ENCODE measurements around the gene OMP. TPM values are rescaled to one million over a fixed set of nuclear protein-coding genes. Genes with fewer than 3 reads are reported as not detected.

OMP gene
- total and polyA plus RNA-seq, 2 experiments from 2014 or later, result not detected

GRCh38 chr11:77118971-77119370 is 16.3 kb downstream of the OMP start:
- no peaks in the 10 kb centered on the region for H3K9me3 ChIP-seq (ENCODE audit: low read depth)
- WGBS (ENCODE audit: low lambda C conversion rate, missing lambda C conversion rate), result 93% methylated on average over 12 of the region's 12 CpGs

GRCh38 chr11:77119531-77119936 is 16.9 kb downstream of the OMP start:
- no peak overlapping the region for H3K27ac ChIP-seq
- no peaks in the 10 kb centered on the region for H3K36me3 ChIP-seq (replicated peaks; ENCODE audit: insufficient read depth, low read depth)
- no peaks in the 10 kb centered on the region for H3K9me2 ChIP-seq (replicated peaks; ENCODE audit: insufficient read depth)
- no peaks in the 10 kb centered on the region for H3K79me2 ChIP-seq
- no peaks in the 10 kb centered on the region for H3K4me1 ChIP-seq (ENCODE audit: insufficient read depth)
- H3K27me3 ChIP-seq, result no peaks in the 10 kb centered on the region
- H3K9me3 ChIP-seq (ENCODE audit: low read depth), result no peaks in the 10 kb centered on the region
- H3K4me3 ChIP-seq, result no peak overlapping the region
- H2AFZ ChIP-seq, result no peak overlapping the region
- 97% methylated on average over 9 of the region's 9 CpGs for WGBS (ENCODE audit: low lambda C conversion rate, missing lambda C conversion rate)
- no peak for DNase-seq (ENCODE audit: low spot score)
- TF ChIP-seq EZH2phosphoT487 (IDR thresholded peaks at IDR 0.05; ENCODE audit: low read depth, severe bottlenecking, unreplicated experiment), result no peak
- TF ChIP-seq CTCF (IDR thresholded peaks at IDR 0.05; ENCODE audit: poor library complexity), result no peak
- no peak for TF ChIP-seq EZH2 (IDR thresholded peaks at IDR 0.05; ENCODE audit: borderline replicate concordance)
- no peak overlapping the region for H3K4me2 ChIP-seq
- H4K20me1 ChIP-seq (ENCODE audit: insufficient read depth, poor library complexity, severe bottlenecking), result no peaks in the 10 kb centered on the region

More at GRCh38 chr11:77118971-77119370, 16.3 kb downstream of the OMP start:
- H3K27ac ChIP-seq, result no peak overlapping the region
- DNase-seq (ENCODE audit: low spot score), result no peak
- no peaks in the 10 kb centered on the region for H3K9me2 ChIP-seq (replicated peaks; ENCODE audit: insufficient read depth)
- no peak for TF ChIP-seq EZH2 (IDR thresholded peaks at IDR 0.05; ENCODE audit: borderline replicate concordance)
- TF ChIP-seq CTCF (IDR thresholded peaks at IDR 0.05; ENCODE audit: poor library complexity), result no peak
- no peaks in the 10 kb centered on the region for H3K79me2 ChIP-seq
- no peaks in the 10 kb centered on the region for H3K27me3 ChIP-seq
- H3K4me3 ChIP-seq, result no peak overlapping the region
- no peak overlapping the region for H2AFZ ChIP-seq
- H4K20me1 ChIP-seq (ENCODE audit: insufficient read depth, poor library complexity, severe bottlenecking), result no peaks in the 10 kb centered on the region
- no peaks in the 10 kb centered on the region for H3K36me3 ChIP-seq (replicated peaks; ENCODE audit: insufficient read depth, low read depth)
- H3K4me2 ChIP-seq, result no peak overlapping the region
- H3K4me1 ChIP-seq (ENCODE audit: insufficient read depth), result no peaks in the 10 kb centered on the region

- Histone ChIP-seq H2AFZ (no peak overlapping the region), H3K36me3 (replicated peaks; ENCODE audit: insufficient read depth, low read depth) (no peaks in the 10 kb centered on the region), H3K9me2 (replicated peaks; ENCODE audit: insufficient read depth) (no peaks in the 10 kb centered on the region), H4K20me1 (ENCODE audit: insufficient read depth, poor library complexity, severe bottlenecking) (no peaks in the 10 kb centered on the region), H3K27me3 (no peaks in the 10 kb centered on the region), H3K4me1 (ENCODE audit: insufficient read depth) (no peaks in the 10 kb centered on the region), H3K27ac (no peak overlapping the region), H3K79me2 (no peaks in the 10 kb centered on the region), H3K4me2 (no peak overlapping the region), H3K4me3 (no peak overlapping the region), H3K9me3 (ENCODE audit: low read depth) (no peaks in the 10 kb centered on the region)
- no peak for DNase-seq (ENCODE audit: low spot score)
- TF ChIP-seq CTCF (IDR thresholded peaks at IDR 0.05; ENCODE audit: poor library complexity), result no peak
- TF ChIP-seq EZH2 (IDR thresholded peaks at IDR 0.05; ENCODE audit: borderline replicate concordance), result no peak
- no peak for TF ChIP-seq EZH2phosphoT487 (IDR thresholded peaks at IDR 0.05; ENCODE audit: low read depth, severe bottlenecking, unreplicated experiment)
- WGBS (ENCODE audit: low lambda C conversion rate, missing lambda C conversion rate), result 96% methylated on average over 16 of the region's 19 CpGs
Measured at GRCh38 chr11:77120571-77120970, 17.9 kb downstream of the OMP start.

GRCh38 chr11:77121096-77121640 is 18.5 kb downstream of the OMP start:
- H3K4me1 ChIP-seq (ENCODE audit: insufficient read depth), result no peaks in the 10 kb centered on the region
- 94% methylated on average over 10 of the region's 10 CpGs for WGBS (ENCODE audit: low lambda C conversion rate, missing lambda C conversion rate)
- H3K27me3 ChIP-seq, result no peaks in the 10 kb centered on the region
- H3K9me2 ChIP-seq (replicated peaks; ENCODE audit: insufficient read depth), result no peaks in the 10 kb centered on the region
- no peak overlapping the region for H3K4me3 ChIP-seq
- no peak overlapping the region for H3K27ac ChIP-seq
- H3K36me3 ChIP-seq (replicated peaks; ENCODE audit: insufficient read depth, low read depth), result no peaks in the 10 kb centered on the region
- H3K4me2 ChIP-seq, result no peak overlapping the region
- H4K20me1 ChIP-seq (ENCODE audit: insufficient read depth, poor library complexity, severe bottlenecking), result no peaks in the 10 kb centered on the region
- H3K79me2 ChIP-seq, result no peaks in the 10 kb centered on the region
- no peak for DNase-seq (ENCODE audit: low spot score)
- TF ChIP-seq CTCF (IDR thresholded peaks at IDR 0.05; ENCODE audit: poor library complexity) (no peak), EZH2phosphoT487 (IDR thresholded peaks at IDR 0.05; ENCODE audit: low read depth, severe bottlenecking, unreplicated experiment) (no peak), EZH2 (IDR thresholded peaks at IDR 0.05; ENCODE audit: borderline replicate concordance) (no peak)
- no peak overlapping the region for H2AFZ ChIP-seq
- H3K9me3 ChIP-seq (ENCODE audit: low read depth), result no peaks in the 10 kb centered on the region
